ENCODE measurements around the gene KCNK7. TPM values are rescaled to one million over a fixed set of nuclear protein-coding genes. Genes with fewer than 3 reads are reported as not detected.

Gene KCNK7
- total RNA-seq, 1 experiment from 2014 or later: 1.8 TPM

DNA sequence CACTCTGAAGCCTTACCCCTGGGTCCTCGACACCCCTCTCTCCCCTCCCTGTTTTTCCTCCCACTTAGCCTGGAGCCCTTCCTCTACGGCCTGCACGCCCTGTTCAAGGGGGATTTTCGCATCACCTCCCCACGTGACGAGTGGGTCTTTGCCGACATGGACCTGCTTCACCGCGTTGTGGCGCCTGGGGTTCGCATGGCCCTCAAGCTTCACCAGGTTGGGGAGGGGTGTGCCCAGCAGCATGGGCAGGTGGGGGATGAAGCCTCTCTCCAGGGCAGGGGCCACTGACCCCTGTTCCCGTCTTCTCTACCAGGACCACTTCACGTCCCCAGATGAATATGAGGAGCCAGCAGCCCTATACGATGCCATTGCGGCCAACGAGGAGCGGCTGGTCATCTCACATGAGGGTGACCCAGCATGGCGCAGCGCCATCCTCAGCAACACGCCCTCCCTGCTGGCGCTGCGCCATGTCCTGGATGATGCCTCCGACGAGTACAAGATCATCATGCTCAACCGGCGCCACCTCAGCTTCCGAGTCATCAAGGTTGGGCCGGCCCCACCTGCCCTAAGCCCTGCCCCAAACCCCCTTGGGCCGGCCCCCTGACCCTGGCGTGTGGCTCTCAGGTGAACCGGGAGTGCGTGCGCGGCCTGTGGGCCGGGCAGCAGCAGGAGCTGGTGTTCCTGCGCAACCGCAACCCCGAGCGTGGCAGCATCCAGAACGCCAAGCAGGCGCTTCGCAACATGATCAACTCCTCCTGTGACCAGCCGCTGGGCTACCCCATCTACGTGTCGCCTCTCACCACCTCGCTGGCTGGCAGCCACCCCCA is 39.5 kb upstream of the KCNK7 start:
- Histone ChIP-seq H3K9me3 (ENCODE audit: control insufficient read depth, low read depth, low read length) (no peaks in the 10 kb centered on the region), H4K5ac (ENCODE audit: insufficient read length, low read depth, low read length) (no peak overlapping the region), H2BK5ac (ENCODE audit: insufficient read length, low read length) (no peak overlapping the region), H2AFZ (ENCODE audit: low read length) (no peak overlapping the region), H3K4ac (ENCODE audit: low read depth, low read length) (no peak overlapping the region), H3K56ac (ENCODE audit: insufficient read length, low read depth, low read length) (no peak overlapping the region), H3K14ac (ENCODE audit: insufficient read depth, low read length) (no peak overlapping the region), H3K27ac (ENCODE audit: insufficient read length, low read depth, low read length) (no peak overlapping the region), H3K9ac (ENCODE audit: extremely low read depth, insufficient read length, low read length) (no peak overlapping the region), H2BK12ac (ENCODE audit: insufficient read length, low read depth, low read length) (no peak overlapping the region), H4K20me1 (ENCODE audit: control insufficient read depth, insufficient read depth, insufficient read length) (no peaks in the 10 kb centered on the region), H3K23ac (ENCODE audit: insufficient read length, low read depth, low read length) (no peak overlapping the region), H4K8ac (replicated peaks; ENCODE audit: insufficient read length, low read depth, low read length) (no peak overlapping the region), H3K79me1 (ENCODE audit: insufficient read depth, low read depth, low read length, poor library complexity, severe bottlenecking) (no peaks in the 10 kb centered on the region), H3K27me3 (ENCODE audit: insufficient read depth, low read length) (no peaks in the 10 kb centered on the region), H3K4me1 (ENCODE audit: insufficient read depth, low read length) (no peaks in the 10 kb centered on the region; the same call in 1 of the 2 replicates), H4K91ac (ENCODE audit: insufficient read length, low read depth, low read length) (no peak overlapping the region), H2BK120ac (ENCODE audit: low read depth, low read length, poor library complexity, severe bottlenecking) (no peak overlapping the region), H3K79me2 (ENCODE audit: insufficient read depth, low read length) (no peaks in the 10 kb centered on the region), H3K4me2 (ENCODE audit: insufficient read depth, insufficient read length, low read length) (no peak overlapping the region), H3K23me2 (ENCODE audit: insufficient read length, low read depth, low read length, poor library complexity, severe bottlenecking) (peaks cover 5% of the 10 kb centered on the region), H2BK15ac (ENCODE audit: low read depth, low read length) (no peak overlapping the region), H3K18ac (ENCODE audit: insufficient read length, low read depth, low read length) (no peak overlapping the region), H2AK5ac (ENCODE audit: insufficient read length, low read length) (no peak overlapping the region), H3T11ph (ENCODE audit: low read length) (no peak overlapping the region), H2BK20ac (ENCODE audit: low read depth, low read length, poor library complexity, severe bottlenecking) (no peak overlapping the region)
- H3K9me3 Mint-ChIP-seq: no peaks in the 10 kb centered on the region
- no CpG with 5 or more reads among the region's 46 CpGs for WGBS (ENCODE audit: extremely low coverage, insufficient read length, low lambda C conversion rate)
- H3K4me3 Mint-ChIP-seq: no peak overlapping the region; a peak in 1 of 5 replicates
- no peak for TF ChIP-seq CTCF (conservative IDR thresholded peaks at IDR 0.05)
- no peak for DNase-seq
- peaks cover 17 to 18% of the 10 kb centered on the region in 2 experiments for H3K4me1 Mint-ChIP-seq
- H3K27ac Mint-ChIP-seq: no peak overlapping the region
- no peaks in the 10 kb centered on the region for H3K27me3 Mint-ChIP-seq (ENCODE audit: low read depth)
- peaks cover 16 to 36% (median 33%) of the 10 kb centered on the region in 3 experiments; a peak in 6 of 7 replicates for H3K36me3 Mint-ChIP-seq (ENCODE audit: insufficient read depth in 1 of 3, low read depth in 3 of 3)
